Measurements from ENCODE around the gene NOVA2.

The NOVA2 gene, protein sequence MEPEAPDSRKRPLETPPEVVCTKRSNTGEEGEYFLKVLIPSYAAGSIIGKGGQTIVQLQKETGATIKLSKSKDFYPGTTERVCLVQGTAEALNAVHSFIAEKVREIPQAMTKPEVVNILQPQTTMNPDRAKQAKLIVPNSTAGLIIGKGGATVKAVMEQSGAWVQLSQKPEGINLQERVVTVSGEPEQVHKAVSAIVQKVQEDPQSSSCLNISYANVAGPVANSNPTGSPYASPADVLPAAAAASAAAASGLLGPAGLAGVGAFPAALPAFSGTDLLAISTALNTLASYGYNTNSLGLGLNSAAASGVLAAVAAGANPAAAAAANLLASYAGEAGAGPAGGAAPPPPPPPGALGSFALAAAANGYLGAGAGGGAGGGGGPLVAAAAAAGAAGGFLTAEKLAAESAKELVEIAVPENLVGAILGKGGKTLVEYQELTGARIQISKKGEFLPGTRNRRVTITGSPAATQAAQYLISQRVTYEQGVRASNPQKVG

DNA sequence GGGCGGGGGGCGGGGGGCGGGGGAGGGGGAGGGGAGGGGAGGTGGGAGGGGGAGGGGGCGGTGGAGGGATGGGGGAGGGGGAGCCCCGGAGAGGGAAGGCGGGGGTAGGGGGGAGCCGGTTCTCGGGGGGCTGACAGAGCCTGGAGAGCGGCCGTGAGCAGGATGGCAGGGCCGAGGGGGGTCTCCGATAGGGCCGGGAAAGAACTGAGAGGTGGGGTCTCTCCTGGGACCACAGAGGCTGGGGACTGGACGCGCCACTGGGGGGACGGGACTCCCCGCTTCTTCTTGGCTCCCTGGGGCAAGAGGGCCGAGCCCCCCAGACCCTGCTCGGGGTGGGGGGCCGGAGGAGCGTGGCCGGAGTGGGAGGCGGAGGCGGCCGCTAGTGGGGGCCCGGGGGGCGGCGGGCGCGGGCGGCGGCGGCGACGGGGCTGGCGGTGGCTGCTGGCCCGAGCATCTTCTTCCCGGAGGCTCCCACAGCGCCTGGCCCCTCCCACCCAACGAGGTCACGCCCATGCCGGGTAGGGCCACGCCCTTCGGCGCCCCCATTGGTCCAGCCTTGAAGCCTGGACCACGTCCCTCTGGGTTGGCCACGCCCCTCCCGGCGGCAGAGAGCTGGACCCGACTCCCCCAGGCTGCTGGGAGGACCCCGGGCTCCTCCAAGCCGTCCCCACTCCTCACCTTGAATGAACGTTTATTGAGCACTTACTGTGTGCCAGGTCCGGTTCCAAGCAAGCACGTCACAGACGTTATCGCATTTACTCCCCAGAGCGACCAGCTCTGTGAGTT is at the start of gene NOVA2:
TSS of gene NOVA2 (minus strand) at position 313 of the 786 bp plus-strand sequence. CDS start 514 bp downstream, outside the sequence.
- no peak for DNase-seq (ENCODE audit: low read depth in 2 of 2, low spot score in 1 of 2)

DNA sequence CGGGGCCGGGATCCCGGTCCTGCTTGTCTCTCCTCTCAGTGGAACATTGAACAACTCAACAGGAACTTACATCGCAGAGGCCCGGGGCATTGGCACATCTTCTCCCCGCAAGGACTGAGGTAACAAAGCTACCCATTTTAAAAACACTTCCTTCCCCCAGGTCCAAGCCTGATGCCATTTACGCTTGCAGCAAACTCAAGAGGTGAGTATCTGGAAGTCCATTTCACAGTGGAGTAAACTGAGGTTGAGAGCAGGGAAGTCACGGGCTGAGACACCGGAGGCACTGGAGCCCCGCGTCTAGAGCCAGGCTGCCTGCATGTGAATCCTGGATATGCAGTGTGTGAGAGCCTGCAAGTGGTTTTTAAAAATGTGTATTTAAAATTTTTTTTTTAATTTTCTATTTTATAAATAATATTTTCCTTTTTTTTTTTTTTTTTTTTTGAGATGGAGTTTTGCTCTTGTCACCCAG is 49.7 kb upstream of the NOVA2 start:
- DNase-seq (ENCODE audit: low read depth in 2 of 2, low spot score in 1 of 2) = no peak

GRCh38 chr19:46022431-46023310 is 49.0 kb upstream of the NOVA2 start, which contains the start of gene PGLYRP1:
Gene PGLYRP1, minus strand, starts transcription at chr19:46023053. Its CDS starts 32 bp downstream, at chr19:46023021.
- DNase-seq (ENCODE audit: low read depth in 2 of 2, low spot score in 1 of 2) = no peak

DNA sequence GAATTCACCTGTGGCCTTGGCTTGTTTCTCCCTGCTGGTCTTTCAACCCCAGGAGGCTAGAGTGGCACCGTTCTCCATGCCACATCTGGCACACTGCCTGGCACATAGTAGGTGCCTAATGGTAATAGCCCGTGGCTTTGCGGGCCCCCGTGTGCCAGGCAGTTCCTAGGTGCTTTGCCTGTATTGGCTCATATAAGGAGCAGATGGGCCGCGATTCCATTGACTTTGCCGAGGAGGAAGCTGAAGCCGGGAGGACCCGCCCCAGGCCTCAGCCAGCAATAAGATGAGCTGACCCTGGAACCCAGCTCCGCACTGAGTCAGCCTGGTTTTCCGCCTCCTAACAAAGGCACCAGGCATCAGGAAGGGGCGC is 48.4 kb upstream of the NOVA2 start:
- no peak for DNase-seq (ENCODE audit: low read depth in 2 of 2, low spot score in 1 of 2)

- no peak for DNase-seq (ENCODE audit: low read depth in 2 of 2, low spot score in 1 of 2)
Measured at GRCh38 chr19:46021531-46022041, 47.9 kb upstream of the NOVA2 start.

GRCh38 chr19:46020819-46021125 is 47.1 kb upstream of the NOVA2 start:
- DNase-seq (ENCODE audit: low read depth in 2 of 2, low spot score in 1 of 2) = no peak

- no peak for DNase-seq (ENCODE audit: low read depth in 2 of 2, low spot score in 1 of 2)
Measured at GRCh38 chr19:46019270-46019669, 45.6 kb upstream of the NOVA2 start.

GRCh38 chr19:46018729-46019251 is 45.1 kb upstream of the NOVA2 start:
- no peak for DNase-seq (ENCODE audit: low read depth in 2 of 2, low spot score in 1 of 2)

GRCh38 chr19:46017874-46018675 is 44.4 kb upstream of the NOVA2 start:
- no peak for DNase-seq (ENCODE audit: low read depth in 2 of 2, low spot score in 1 of 2)

DNA sequence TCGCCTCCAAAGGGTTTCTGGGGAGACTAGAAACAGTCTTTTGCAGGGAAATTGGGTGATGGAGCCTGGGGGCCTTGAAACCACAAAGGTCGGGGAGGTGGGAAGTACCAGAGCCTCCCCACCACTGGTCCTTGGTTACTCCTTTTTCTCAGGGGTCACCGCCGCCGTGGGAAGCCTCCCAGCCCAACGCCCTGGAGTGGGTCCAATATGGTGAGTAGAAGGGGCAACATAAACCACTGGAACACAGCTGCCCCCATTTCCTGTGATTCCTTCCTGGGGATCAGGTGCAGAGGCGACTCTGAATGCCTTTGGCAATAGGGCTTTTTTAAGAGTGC is 43.4 kb upstream of the NOVA2 start:
- DNase-seq (ENCODE audit: low read depth in 2 of 2, low spot score in 1 of 2) = no peak

GRCh38 chr19:46016426-46017094 is 42.9 kb upstream of the NOVA2 start:
- DNase-seq (ENCODE audit: low read depth in 2 of 2, low spot score in 1 of 2) = peak; percentile 57 to 74

DNA sequence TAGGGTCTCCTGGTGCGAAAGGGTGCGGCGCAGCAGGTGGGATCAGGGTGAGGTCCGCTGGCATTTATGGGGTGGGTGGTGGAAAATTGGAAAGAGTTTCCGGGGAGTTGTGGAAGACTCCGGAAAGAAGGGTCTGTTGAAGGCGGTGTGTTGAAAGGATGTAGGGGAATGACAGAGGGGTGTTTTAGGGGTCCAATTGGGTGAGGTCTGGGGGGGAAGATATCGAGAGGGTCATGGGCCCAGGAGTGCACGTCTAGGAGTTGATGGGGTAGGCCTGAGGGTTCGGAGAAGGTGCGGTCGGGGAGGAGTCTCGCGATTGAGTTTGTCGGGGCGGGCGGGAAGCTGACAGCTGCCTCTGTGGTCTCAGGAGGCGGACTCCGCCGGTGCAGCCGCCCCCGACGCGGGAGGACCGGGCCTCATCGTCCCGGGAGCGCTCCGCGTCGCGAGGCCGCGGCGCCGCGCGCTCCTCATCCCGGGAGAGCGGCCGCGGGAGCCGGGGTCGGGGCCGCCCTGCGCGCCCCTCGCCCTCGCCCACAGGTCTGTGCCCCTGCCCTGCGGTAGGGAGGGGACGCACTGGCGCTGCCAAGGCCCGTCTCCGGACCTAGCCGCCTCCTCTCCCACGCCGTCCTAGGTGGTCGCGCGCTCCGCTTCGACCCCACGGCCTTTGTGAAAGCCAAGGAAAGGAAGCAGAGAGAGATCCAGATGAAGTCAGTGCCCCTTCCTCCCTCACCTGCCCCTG is 42.2 kb upstream of the NOVA2 start:
- DNase-seq (ENCODE audit: low read depth in 2 of 2, low spot score in 1 of 2) = no peak

DNA sequence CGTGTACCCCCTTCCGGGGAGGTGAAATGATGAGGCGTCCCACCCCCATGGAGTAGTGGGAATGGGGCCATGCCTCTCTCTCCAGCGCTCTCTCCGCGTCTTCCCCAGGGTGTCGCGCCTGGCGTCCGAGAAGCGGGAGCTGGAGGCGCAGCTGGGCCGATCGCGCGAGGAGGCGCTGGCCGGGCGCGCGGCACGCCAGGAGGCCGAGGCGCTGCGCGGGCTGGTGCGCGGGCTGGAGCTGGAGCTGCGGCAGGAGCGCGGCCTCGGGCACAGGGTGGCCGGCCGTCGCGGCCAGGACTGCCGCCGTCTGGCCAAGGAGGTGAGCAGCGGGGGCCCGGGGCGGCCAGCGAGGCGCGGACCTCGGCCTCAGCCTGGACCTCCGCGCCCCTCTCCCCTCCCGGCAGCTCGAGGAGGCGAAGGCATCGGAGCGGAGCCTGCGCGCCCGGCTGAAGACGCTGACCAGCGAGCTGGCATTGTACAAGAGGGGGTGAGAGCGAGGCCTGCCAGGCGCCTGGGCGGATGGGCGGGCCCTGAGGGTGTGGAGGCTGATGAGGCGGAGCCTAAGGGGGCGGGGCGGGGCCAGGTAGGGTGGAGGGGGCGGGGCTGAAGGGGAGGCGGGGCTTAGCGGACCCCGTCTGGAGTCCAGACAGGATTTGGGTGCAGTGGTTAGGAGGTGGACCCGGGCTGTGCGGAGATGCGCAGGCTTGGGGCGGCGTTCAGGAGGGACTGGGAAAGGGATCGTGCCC is 41.4 kb upstream of the NOVA2 start:
- peak in 1 of 2 donors; percentile 37 for DNase-seq (ENCODE audit: low read depth in 2 of 2, low spot score in 1 of 2)

DNA sequence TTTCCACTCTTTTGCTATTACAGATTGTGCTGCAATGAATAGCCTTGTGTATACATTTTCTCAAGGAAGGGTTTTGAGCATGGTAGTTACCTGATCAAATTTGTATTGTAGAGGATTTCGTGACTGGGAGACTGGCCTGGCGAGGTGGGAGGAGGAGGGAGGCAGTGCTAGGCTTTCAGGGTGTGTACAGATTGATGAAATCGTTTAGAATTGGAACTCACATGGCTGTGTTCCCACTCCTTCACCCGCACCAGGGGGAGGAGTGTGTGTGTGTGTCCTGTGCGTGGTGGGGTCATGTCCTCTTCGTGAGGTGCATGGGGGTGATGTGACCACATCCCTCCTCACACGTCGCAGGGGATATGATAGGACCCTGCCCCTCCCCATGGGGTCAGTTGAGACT is 40.9 kb upstream of the NOVA2 start:
- DNase-seq (ENCODE audit: low read depth in 2 of 2, low spot score in 1 of 2) = no peak

- peak; percentile 37 to 48 for DNase-seq (ENCODE audit: low read depth in 2 of 2, low spot score in 1 of 2)
Measured at GRCh38 chr19:46009530-46010510, 36.2 kb upstream of the NOVA2 start.

- DNase-seq (ENCODE audit: low read depth in 2 of 2, low spot score in 1 of 2) = no peak
Measured at GRCh38 chr19:46006411-46006810, 32.7 kb upstream of the NOVA2 start.
